ENCODE data around the gene OR4Q3. TPM values are rescaled to one million over a fixed set of nuclear protein-coding genes. Genes with fewer than 3 reads are reported as not detected.
"Not testable (repeated sequence)": the region's sequence is repeated elsewhere in the genome, so short reads cannot be mapped to it uniquely, and the experiment has no call there.

The OR4Q3 gene
- total RNA-seq, 1 experiment from 2014 or later, result not detected

- H2BK5ac ChIP-seq (ENCODE audit: insufficient read length, low read length); H3K27me3 Mint-ChIP-seq (ENCODE audit: low read depth); H4K20me1 ChIP-seq (ENCODE audit: control insufficient read depth, insufficient read depth, insufficient read length); H2BK12ac ChIP-seq (ENCODE audit: insufficient read length, low read depth, low read length); H3K4ac ChIP-seq (ENCODE audit: low read depth, low read length); H2AK5ac ChIP-seq (ENCODE audit: insufficient read length, low read length); H3K18ac ChIP-seq (ENCODE audit: insufficient read length, low read depth, low read length); DNase-seq; H4K5ac ChIP-seq (ENCODE audit: insufficient read length, low read depth, low read length); H3K9ac ChIP-seq (ENCODE audit: extremely low read depth, insufficient read length, low read length); H3T11ph ChIP-seq (ENCODE audit: low read length); H3K4me1 Mint-ChIP-seq; H3K56ac ChIP-seq (ENCODE audit: insufficient read length, low read depth, low read length); H3K4me2 ChIP-seq (ENCODE audit: insufficient read depth, insufficient read length, low read length); H3K14ac ChIP-seq (ENCODE audit: insufficient read depth, low read length); H3K27ac Mint-ChIP-seq; H3K4me3 Mint-ChIP-seq; H3K23ac ChIP-seq (ENCODE audit: insufficient read length, low read depth, low read length); H2AFZ ChIP-seq (ENCODE audit: low read length); H2BK15ac ChIP-seq (ENCODE audit: low read depth, low read length); H3K4me1 ChIP-seq (ENCODE audit: insufficient read depth, low read length); H3K27me3 ChIP-seq (ENCODE audit: insufficient read depth, low read length); H2BK20ac ChIP-seq (ENCODE audit: low read depth, low read length, poor library complexity, severe bottlenecking); H3K79me2 ChIP-seq (ENCODE audit: insufficient read depth, low read length); H3K27ac ChIP-seq (ENCODE audit: insufficient read length, low read depth, low read length); H4K8ac ChIP-seq (replicated peaks; ENCODE audit: insufficient read length, low read depth, low read length); H3K79me1 ChIP-seq (ENCODE audit: insufficient read depth, low read depth, low read length, poor library complexity, severe bottlenecking); H3K23me2 ChIP-seq (ENCODE audit: insufficient read length, low read depth, low read length, poor library complexity, severe bottlenecking); H2BK120ac ChIP-seq (ENCODE audit: low read depth, low read length, poor library complexity, severe bottlenecking); H4K91ac ChIP-seq (ENCODE audit: insufficient read length, low read depth, low read length): not testable (repeated sequence)
- H3K9me3 ChIP-seq (ENCODE audit: control insufficient read depth, low read depth, low read length), result peaks cover 84% of the 10 kb centered on the region
- Mint-ChIP-seq H3K9me3 (peaks cover 34 to 35% of the 10 kb centered on the region in 2 experiments), H3K36me3 (ENCODE audit: insufficient read depth in 1 of 3, low read depth in 3 of 3) (peaks cover 7 to 17% (median 9%) of the 10 kb centered on the region in 3 experiments; a peak in 5 of 7 replicates)
Observed at GRCh38 chr14:19752316-19752715, 8.9 kb downstream of the OR4Q3 start.
